HUES6 (cell line): ENCODE measurements around the gene TNRC18.
A peak's percentile ranks its signal among the peaks of the same experiment; 100 is the strongest.

Source experiments
- H3K27ac ChIP-seq: 2 replicates; pipeline ENCODE4 v1.7.0; 2013; ENCODE audit warnings: low read depth, mild to moderate bottlenecking, low read length, inconsistent platforms
- H3K27me3 ChIP-seq: 2 replicates; pipeline ENCODE4 v1.6.1; 2013; ENCODE audit warnings: low read length; ENCODE audit not compliant: control insufficient read depth, insufficient read depth
- H3K36me3 ChIP-seq: 2 replicates; pipeline ENCODE4 v1.6.1; 2013; ENCODE audit warnings: low read length; ENCODE audit not compliant: control insufficient read depth, insufficient read depth
- H3K4me1 ChIP-seq: 2 replicates; pipeline ENCODE4 v1.6.1; 2013; ENCODE audit warnings: low read length; ENCODE audit not compliant: control insufficient read depth, insufficient read depth
- H3K4me3 ChIP-seq: 2 replicates; pipeline ENCODE4 v1.5.1; 2013; ENCODE audit warnings: low read depth, low read length
- H3K9ac ChIP-seq: one replicate; pipeline ENCODE4 v1.6.1; 2013; ENCODE audit warnings: mild to moderate bottlenecking, low read length
- H3K9me3 ChIP-seq: 2 replicates; pipeline ENCODE4 v1.6.1; 2013; ENCODE audit warnings: low read depth, low read length; ENCODE audit not compliant: control insufficient read depth, insufficient read depth

TNRC18 gene

DNA sequence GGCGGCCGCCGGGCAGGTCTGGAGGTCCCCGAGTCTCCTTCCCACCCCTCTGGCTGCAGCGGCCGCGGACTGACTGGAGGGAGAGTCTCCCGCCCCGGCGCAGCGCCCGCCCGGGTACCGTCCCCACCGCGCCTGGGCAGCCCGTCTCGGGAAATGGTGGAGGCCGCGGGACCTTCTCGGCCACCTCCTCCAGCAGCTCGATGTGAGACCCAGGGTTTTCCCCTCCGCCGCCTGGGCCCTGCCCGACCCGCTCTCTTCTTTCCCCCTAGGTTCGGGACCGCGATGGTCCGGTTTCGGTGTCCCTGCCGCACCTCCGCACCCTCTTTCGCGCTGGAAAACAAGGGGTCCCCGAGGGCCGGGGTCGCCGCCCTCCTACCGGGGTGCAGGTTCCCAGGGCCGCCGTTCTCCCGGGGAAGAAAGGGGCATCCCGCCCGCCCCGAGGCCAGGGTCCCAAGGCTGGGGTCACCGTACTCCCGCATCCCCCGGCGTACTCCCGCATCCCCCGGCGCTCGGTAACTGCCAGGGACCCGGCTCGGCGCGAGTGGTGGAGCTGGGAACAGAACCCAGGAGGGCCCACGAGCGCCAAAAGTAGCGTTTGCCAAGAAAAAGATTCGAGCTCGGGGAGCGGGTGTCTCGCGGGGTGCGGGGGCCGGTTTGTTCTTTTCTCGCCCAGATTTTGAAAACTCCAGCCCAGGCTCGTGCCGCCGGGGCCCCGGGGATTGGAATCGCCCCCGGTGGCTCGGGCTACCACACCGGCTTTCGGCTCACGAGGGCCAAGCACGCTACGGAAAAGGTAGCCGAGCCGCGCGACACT lies 3.4 kb downstream of the TNRC18 start:
- Histone ChIP-seq H3K36me3 (no peaks in the 10 kb centered on the region), H3K9me3 (no peaks in the 10 kb centered on the region), H3K4me3 (peak overlapping the region; percentile 69), H3K4me1 (peaks cover 31% of the 10 kb centered on the region), H3K9ac (peak overlapping the region; percentile 95), H3K27me3 (peaks cover 58% of the 10 kb centered on the region), H3K27ac (peak overlapping the region; percentile 70; the same call in 1 of the 2 replicates)

DNA sequence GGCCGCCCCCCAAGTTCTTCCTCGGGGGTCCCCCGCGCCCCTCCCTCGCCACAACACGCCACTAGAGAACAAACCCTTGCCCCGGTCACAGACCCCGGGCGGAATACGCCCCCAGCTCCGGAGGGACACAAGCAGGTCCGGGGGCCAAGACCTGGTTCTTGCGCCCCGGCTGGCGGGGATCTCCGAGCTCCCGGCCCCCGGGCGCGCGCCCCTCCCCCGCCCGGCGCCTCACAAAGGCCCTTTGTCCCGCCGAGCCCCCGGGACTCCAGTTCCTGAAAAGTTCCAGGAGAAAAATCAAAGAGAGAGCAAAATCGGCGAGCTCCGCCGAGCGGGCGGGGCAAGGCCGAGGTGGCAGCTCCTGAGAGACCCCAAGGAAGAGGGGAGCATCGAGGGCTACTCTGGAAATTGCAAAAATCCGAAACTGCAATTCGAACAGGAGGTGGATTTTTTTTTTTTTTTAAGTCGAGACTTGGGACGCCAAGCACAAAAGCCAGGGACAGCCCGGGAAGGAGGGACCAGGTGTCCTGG lies 4.0 kb downstream of the TNRC18 start:
- H3K27ac ChIP-seq: peak overlapping the region; percentile 70; the same call in 1 of the 2 replicates
- peaks cover 58% of the 10 kb centered on the region for H3K27me3 ChIP-seq
- no peaks in the 10 kb centered on the region for H3K36me3 ChIP-seq
- peaks cover 37% of the 10 kb centered on the region for H3K4me1 ChIP-seq
- H3K4me3 ChIP-seq: peak overlapping the region; percentile 69
- H3K9ac ChIP-seq: peak overlapping the region; percentile 95
- H3K9me3 ChIP-seq: no peaks in the 10 kb centered on the region

DNA sequence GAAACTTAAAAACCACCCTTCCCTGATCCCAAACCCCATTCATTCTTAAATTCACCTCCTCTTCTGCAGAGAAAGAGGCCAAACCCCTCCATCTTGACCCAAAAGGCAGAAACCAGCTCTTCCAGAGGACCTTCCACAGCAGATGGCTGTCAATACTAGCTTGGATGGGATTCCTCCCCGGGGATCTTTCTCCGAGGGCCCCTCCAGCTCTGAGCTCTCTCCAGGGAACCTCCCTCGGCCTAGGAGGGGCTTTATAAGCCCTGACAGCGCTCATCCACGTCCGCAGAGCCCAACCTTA lies 5.4 kb downstream of the TNRC18 start:
- Histone ChIP-seq H3K9me3 (no peaks in the 10 kb centered on the region), H3K4me3 (peak overlapping the region; percentile 69), H3K27me3 (peaks cover 58% of the 10 kb centered on the region), H3K4me1 (peaks cover 42% of the 10 kb centered on the region), H3K27ac (no peak overlapping the region), H3K9ac (peak overlapping the region; percentile 95), H3K36me3 (no peaks in the 10 kb centered on the region)

- H3K9ac ChIP-seq: peak overlapping the region; percentile 95
- no peak overlapping the region for H3K27ac ChIP-seq
- H3K27me3 ChIP-seq: peaks cover 53% of the 10 kb centered on the region
- no peaks in the 10 kb centered on the region for H3K36me3 ChIP-seq
- peak overlapping the region; percentile 69; the same call in 1 of the 2 replicates for H3K4me3 ChIP-seq
- H3K9me3 ChIP-seq: no peaks in the 10 kb centered on the region
- H3K4me1 ChIP-seq: peaks cover 48% of the 10 kb centered on the region
Measured at GRCh38 chr7:5417106-5418071, 6.2 kb downstream of the TNRC18 start.

DNA sequence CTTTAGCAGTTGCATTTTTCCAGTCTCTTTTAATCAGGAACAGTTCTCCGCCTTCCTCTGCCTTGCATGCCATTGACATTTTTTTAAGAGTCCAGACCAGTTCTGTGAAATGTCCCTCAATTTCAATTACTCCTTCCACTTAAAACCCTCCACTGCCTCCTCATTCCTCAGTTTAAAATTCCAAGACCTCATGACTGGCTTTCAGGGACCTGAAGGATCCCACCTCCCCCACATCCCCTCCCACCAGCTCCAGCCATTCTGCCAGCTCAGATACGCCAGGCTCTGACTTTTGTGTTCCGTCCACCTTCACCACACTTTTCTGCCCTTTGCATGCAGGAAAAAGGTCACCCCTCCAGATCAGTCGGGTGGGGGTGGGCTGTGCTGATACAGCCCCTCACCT lies 8.7 kb downstream of the TNRC18 start:
- no peak overlapping the region for H3K4me3 ChIP-seq
- H3K9ac ChIP-seq: no peak overlapping the region
- H3K9me3 ChIP-seq: peaks cover 2% of the 10 kb centered on the region; the same call in 1 of the 2 replicates
- H3K36me3 ChIP-seq: no peaks in the 10 kb centered on the region
- peaks cover 28% of the 10 kb centered on the region for H3K27me3 ChIP-seq
- H3K27ac ChIP-seq: no peak overlapping the region
- peaks cover 41% of the 10 kb centered on the region for H3K4me1 ChIP-seq

DNA sequence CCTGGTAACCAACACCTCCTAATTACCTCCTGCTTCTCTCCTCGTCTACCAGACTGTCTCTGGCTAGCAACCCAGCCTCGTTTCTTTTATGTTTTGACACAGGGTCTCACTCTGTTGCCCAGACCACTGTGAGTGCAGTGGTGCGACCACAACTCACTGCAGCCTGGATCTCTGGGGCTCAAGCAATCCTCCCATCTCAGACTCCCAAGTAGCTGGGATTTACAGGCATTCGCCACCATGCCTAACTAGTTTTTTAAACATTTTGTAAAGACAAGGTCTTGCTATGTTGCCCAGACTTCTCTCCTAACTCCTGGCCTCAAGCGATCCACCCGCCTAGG lies 10.2 kb downstream of the TNRC18 start:
- Histone ChIP-seq H3K4me3 (no peak overlapping the region), H3K9ac (no peak overlapping the region), H3K4me1 (peaks cover 38% of the 10 kb centered on the region), H3K27ac (no peak overlapping the region), H3K9me3 (peaks cover 2% of the 10 kb centered on the region; the same call in 1 of the 2 replicates), H3K27me3 (peaks cover 20% of the 10 kb centered on the region), H3K36me3 (no peaks in the 10 kb centered on the region)

DNA sequence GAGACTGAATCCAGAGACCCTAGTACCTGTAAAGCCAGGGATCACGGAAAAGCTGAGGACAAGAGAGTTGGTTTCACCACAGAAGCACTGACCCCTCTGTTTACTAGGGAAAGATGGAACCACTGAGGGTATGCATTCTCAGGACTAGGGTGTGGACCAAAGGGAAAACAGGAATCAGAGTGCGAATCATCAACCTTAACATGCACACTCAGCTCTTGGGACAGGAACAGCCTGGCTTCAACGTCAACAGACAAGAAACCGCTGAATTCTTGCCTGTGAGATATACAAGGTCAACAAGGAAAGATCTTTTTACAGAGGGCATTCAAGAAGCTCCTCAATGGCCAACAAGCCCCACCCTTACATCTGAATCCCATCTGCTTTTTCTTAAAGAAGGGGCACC lies 14.9 kb downstream of the TNRC18 start:
- Histone ChIP-seq H3K4me1 (peaks cover 33% of the 10 kb centered on the region), H3K27me3 (peaks cover 10% of the 10 kb centered on the region; the same call in 1 of the 2 replicates), H3K9me3 (peaks cover 2% of the 10 kb centered on the region), H3K9ac (peak overlapping the region; percentile 73), H3K36me3 (no peaks in the 10 kb centered on the region), H3K27ac (no peak overlapping the region), H3K4me3 (no peak overlapping the region)

DNA sequence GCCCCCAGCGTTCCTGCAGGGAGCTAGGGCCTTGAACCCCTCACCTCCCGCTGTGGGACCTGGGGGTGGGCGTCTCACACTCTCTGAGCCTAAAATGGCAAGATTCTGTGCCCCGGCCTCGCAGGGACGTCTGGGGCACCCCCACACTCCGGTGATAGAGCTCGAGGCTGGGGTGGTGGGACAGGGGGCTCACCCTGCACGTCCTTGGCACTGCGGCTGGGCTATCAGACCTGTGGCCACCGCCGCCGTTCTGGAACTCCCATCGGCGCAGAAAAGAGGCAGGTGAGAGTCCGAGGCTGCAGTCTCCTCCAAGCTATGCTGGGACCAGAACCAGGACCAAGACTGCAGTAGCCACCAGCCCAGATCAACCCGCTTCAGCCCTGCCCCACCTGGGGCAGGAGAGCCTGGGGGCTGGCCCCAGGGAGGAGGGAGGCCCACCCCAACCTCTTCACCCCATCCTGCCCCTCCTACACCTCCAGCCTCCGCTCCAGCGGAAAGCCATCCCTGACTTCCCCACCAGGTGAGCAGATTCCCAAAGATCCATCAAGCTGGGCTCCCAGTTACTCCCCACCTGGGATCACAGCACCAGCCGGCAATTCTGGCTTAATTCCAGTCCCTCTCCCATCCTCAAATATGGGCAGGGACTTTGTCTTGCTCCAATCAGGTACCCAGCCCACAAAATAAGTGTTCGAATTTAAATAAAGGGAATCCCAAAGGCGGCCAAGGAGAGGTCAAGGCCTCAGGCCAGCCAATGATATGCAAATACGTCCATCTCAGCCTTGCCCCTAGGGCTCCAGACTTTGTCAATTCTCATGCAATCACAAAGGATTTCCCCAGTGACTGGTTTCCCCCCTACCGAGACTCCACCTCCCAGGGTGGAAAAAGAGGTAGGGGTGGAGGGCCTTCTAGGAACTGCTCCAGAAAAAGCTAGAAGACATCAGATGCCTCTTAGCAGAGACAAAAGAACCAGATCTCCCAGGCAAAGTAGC lies 16.4 kb downstream of the TNRC18 start:
- peak overlapping the region; percentile 73 for H3K9ac ChIP-seq
- peaks cover 10% of the 10 kb centered on the region; the same call in 1 of the 2 replicates for H3K27me3 ChIP-seq
- peaks cover 23% of the 10 kb centered on the region for H3K4me1 ChIP-seq
- peak overlapping the region; percentile 54; the same call in 1 of the 2 replicates for H3K27ac ChIP-seq
- peak overlapping the region; percentile 46 for H3K4me3 ChIP-seq
- H3K36me3 ChIP-seq: no peaks in the 10 kb centered on the region
- H3K9me3 ChIP-seq: peaks cover 2% of the 10 kb centered on the region

DNA sequence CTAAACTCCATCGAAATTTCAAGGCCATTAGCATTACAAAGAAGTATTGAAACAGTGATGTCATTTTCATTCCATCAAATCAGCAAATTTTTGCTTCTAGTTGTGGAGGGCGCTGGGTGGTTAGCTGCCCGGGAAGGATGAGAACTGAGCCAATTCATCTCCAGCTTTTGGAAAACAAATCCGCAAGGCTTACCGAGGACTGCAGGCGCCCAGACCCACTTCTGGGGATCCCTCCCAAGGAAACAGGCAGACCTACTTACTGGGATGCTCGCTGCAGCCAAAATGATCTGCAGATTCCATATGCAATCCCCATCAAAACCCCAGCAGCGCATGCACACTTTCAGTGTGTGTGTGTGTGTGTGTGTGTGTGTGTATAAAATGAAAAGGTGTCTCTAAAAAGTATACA lies 19.2 kb downstream of the TNRC18 start:
- peaks cover 10% of the 10 kb centered on the region; the same call in 1 of the 2 replicates for H3K27me3 ChIP-seq
- H3K4me1 ChIP-seq: peaks cover 23% of the 10 kb centered on the region
- no peaks in the 10 kb centered on the region; the same call in 1 of the 2 replicates for H3K9me3 ChIP-seq
- H3K9ac ChIP-seq: no peak overlapping the region
- H3K27ac ChIP-seq: no peak overlapping the region
- no peaks in the 10 kb centered on the region for H3K36me3 ChIP-seq
- no peak overlapping the region for H3K4me3 ChIP-seq

- Histone ChIP-seq H3K4me1 (peaks cover 16% of the 10 kb centered on the region), H3K27me3 (peaks cover 4% of the 10 kb centered on the region; the same call in 1 of the 2 replicates), H3K9me3 (no peaks in the 10 kb centered on the region; the same call in 1 of the 2 replicates), H3K4me3 (no peak overlapping the region), H3K27ac (no peak overlapping the region), H3K9ac (no peak overlapping the region), H3K36me3 (no peaks in the 10 kb centered on the region)
Measured at GRCh38 chr7:5403442-5403841, 20.2 kb downstream of the TNRC18 start.
